ENCODE measurements around the gene SCARB2. TPM values are rescaled to one million over a fixed set of nuclear protein-coding genes. Genes with fewer than 3 reads are reported as not detected.

Gene SCARB2
- polyA plus RNA-seq, 1 donor (not counting 4 experiments of a cell fraction or from before 2014, with no cell fraction given) = 72.2 TPM

DNA sequence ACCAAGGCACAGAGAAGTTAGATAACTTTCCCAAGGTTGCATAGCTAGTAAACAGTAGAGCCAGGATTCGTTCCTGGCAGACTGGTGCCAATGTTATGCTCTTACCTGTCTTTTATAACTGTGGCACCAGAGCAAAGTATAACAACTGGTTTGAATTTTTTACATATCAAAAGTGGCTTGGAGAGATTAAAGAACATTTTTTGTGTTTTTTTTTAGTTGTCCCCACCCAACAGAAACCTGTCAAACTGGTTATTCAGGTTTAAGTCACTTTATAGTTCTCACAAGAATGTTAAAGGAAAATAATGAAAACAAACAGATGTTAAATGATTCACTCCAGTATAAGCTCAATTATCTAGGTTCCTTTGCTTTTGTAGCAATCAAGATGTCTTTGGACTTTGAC is 22.3 kb upstream of the SCARB2 start:
- DNase-seq (ENCODE audit: low read depth, low spot score) (no peak), FAIRE-seq (peak; percentile 17)
- Histone ChIP-seq H3K36me3 (ENCODE audit: control insufficient read depth in 2 of 2, extremely low read depth in 1 of 2, insufficient read depth in 2 of 2, low read length in 2 of 2) (peaks cover 3 to 4% of the 10 kb centered on the region in 2 experiments), H3K4me2 (ENCODE audit: control insufficient read depth, extremely low read depth, insufficient read depth, low read depth, low read length) (peak overlapping the region; percentile 71), H4K20me1 (ENCODE audit: control insufficient read depth, extremely low read depth, insufficient read depth, low read length) (no peaks in the 10 kb centered on the region), H3K4me3 (ENCODE audit: control insufficient read depth in 2 of 3, extremely low read depth in 1 of 3, insufficient read depth in 2 of 3, low read depth in 1 of 3, low read length in 3 of 3) (peak overlapping the region in 1 of 3 experiments; percentile 29), H3K9ac (ENCODE audit: control insufficient read depth, extremely low read depth, insufficient read depth, low read length) (no peak overlapping the region), H2AFZ (ENCODE audit: control insufficient read depth, low read length) (peak overlapping the region; percentile 40), H3K27me3 (ENCODE audit: control insufficient read depth, extremely low read depth, insufficient read depth, low read length) (peaks cover 2% of the 10 kb centered on the region), H3K9me1 (ENCODE audit: control insufficient read depth, extremely low read depth, insufficient read depth, low read length) (no peaks in the 10 kb centered on the region), H3K79me2 (ENCODE audit: control insufficient read depth, insufficient read depth, low read length) (peaks cover 28% of the 10 kb centered on the region), H3K4me1 (ENCODE audit: control insufficient read depth, extremely low read depth, insufficient read depth, low read length) (peaks cover 13% of the 10 kb centered on the region), H3K27ac (ENCODE audit: control insufficient read depth, insufficient read depth, low read length) (peak overlapping the region; percentile 46), H3K9me3 (ENCODE audit: control insufficient read depth, low read depth, low read length) (peaks cover 4% of the 10 kb centered on the region)
- TF ChIP-seq, protein P1, sequence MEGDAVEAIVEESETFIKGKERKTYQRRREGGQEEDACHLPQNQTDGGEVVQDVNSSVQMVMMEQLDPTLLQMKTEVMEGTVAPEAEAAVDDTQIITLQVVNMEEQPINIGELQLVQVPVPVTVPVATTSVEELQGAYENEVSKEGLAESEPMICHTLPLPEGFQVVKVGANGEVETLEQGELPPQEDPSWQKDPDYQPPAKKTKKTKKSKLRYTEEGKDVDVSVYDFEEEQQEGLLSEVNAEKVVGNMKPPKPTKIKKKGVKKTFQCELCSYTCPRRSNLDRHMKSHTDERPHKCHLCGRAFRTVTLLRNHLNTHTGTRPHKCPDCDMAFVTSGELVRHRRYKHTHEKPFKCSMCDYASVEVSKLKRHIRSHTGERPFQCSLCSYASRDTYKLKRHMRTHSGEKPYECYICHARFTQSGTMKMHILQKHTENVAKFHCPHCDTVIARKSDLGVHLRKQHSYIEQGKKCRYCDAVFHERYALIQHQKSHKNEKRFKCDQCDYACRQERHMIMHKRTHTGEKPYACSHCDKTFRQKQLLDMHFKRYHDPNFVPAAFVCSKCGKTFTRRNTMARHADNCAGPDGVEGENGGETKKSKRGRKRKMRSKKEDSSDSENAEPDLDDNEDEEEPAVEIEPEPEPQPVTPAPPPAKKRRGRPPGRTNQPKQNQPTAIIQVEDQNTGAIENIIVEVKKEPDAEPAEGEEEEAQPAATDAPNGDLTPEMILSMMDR (optimal IDR thresholded peaks at IDR 0.05 in 1 of 3, IDR thresholded peaks at IDR 0.05 in 1 of 3, conservative IDR thresholded peaks at IDR 0.05 in 1 of 3; ENCODE audit: extremely low read depth in 1 of 3, insufficient read depth in 2 of 3, low read length in 3 of 3) = no peak
- TF ChIP-seq EZH2 (IDR thresholded peaks at IDR 0.05; ENCODE audit: low read length) = no peak
- dilution Hi-C loops (cut with MboI; ENCODE audit: extremely low pct_ligation_motif_present, low sequenced_read_pairs) = no loop called here

DNA sequence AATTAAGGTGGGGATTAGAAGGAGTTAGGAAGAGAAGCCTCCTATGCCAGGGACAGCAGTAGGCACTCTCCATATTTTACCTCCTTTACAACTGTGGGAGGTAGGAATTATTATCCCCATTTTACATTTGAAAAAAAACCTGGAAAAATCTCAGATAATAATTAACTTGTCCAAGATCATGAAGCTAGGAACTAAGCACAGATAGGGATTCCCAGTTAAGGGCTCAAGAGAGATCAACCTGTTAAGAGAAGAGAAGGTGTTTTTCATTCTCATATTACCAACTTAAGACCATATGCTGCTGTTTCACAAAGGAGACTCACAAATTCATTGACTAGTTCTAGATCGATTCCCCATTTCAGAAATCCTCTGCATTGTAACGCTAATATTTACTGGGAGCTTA is 21.8 kb upstream of the SCARB2 start:
- DNase-seq (ENCODE audit: low read depth, low spot score) (no peak), FAIRE-seq (peak; percentile 46)
- Histone ChIP-seq H3K9ac (ENCODE audit: control insufficient read depth, extremely low read depth, insufficient read depth, low read length) (no peak overlapping the region), H3K4me1 (ENCODE audit: control insufficient read depth, extremely low read depth, insufficient read depth, low read length) (peaks cover 13% of the 10 kb centered on the region), H3K79me2 (ENCODE audit: control insufficient read depth, insufficient read depth, low read length) (peaks cover 33% of the 10 kb centered on the region), H3K9me1 (ENCODE audit: control insufficient read depth, extremely low read depth, insufficient read depth, low read length) (no peaks in the 10 kb centered on the region), H4K20me1 (ENCODE audit: control insufficient read depth, extremely low read depth, insufficient read depth, low read length) (no peaks in the 10 kb centered on the region), H3K27ac (ENCODE audit: control insufficient read depth, insufficient read depth, low read length) (peak overlapping the region; percentile 46), H3K27me3 (ENCODE audit: control insufficient read depth, extremely low read depth, insufficient read depth, low read length) (peaks cover 2% of the 10 kb centered on the region), H3K36me3 (ENCODE audit: control insufficient read depth in 2 of 2, extremely low read depth in 1 of 2, insufficient read depth in 2 of 2, low read length in 2 of 2) (peaks cover 4 to 6% of the 10 kb centered on the region in 2 experiments), H3K9me3 (ENCODE audit: control insufficient read depth, low read depth, low read length) (peaks cover 4% of the 10 kb centered on the region), H2AFZ (ENCODE audit: control insufficient read depth, low read length) (peak overlapping the region; percentile 40), H3K4me3 (ENCODE audit: control insufficient read depth in 2 of 3, extremely low read depth in 1 of 3, insufficient read depth in 2 of 3, low read depth in 1 of 3, low read length in 3 of 3) (peak overlapping the region in 1 of 3 experiments; percentile 29), H3K4me2 (ENCODE audit: control insufficient read depth, extremely low read depth, insufficient read depth, low read depth, low read length) (peak overlapping the region; percentile 71)
- dilution Hi-C loops (cut with MboI; ENCODE audit: extremely low pct_ligation_motif_present, low sequenced_read_pairs) = no loop called here
- TF ChIP-seq, protein P1 (optimal IDR thresholded peaks at IDR 0.05 in 1 of 3, IDR thresholded peaks at IDR 0.05 in 1 of 3, conservative IDR thresholded peaks at IDR 0.05 in 1 of 3; ENCODE audit: extremely low read depth in 1 of 3, insufficient read depth in 2 of 3, low read length in 3 of 3) = no peak
- TF ChIP-seq EZH2 (IDR thresholded peaks at IDR 0.05; ENCODE audit: low read length) = no peak

Measured in keratinocyte (primary cell).